Large intestine (tissue), 3 donors: ENCODE measurements around the gene EXOC2. TPM values are rescaled to one million over a fixed set of nuclear protein-coding genes. Genes with fewer than 3 reads are reported as not detected.
A peak's percentile ranks its signal among the peaks of the same experiment; 100 is the strongest.
"Not testable (repeated sequence)": the region's sequence is repeated elsewhere in the genome, so short reads cannot be mapped to it uniquely, and the experiment has no call there.

ENCODE experiments used
- DNase-seq, 2 donors: peaks; one replicate each; pipeline versions ENCODE4 v3.0.0 to v3.0.0-alpha.2; 2013
- H3K27ac ChIP-seq: one replicate; pipeline ENCODE4 v1.5.1; 2013; ENCODE audit warnings: low read length
- H3K27me3 ChIP-seq: 2 replicates; pipeline ENCODE4 v1.6.1; 2013; ENCODE audit warnings: low read length; ENCODE audit not compliant: control insufficient read depth, insufficient read depth
- H3K36me3 ChIP-seq: 2 replicates; pipeline ENCODE4 v1.6.1; 2013; ENCODE audit warnings: low read length; ENCODE audit not compliant: control insufficient read depth, insufficient read depth
- H3K4me1 ChIP-seq: one replicate; pipeline ENCODE4 v1.6.1; 2013; ENCODE audit warnings: low read length; ENCODE audit not compliant: control insufficient read depth, insufficient read depth
- H3K4me3 ChIP-seq: one replicate; pipeline ENCODE4 v1.5.1; 2013; ENCODE audit warnings: low read length
- H3K9me3 ChIP-seq: one replicate; pipeline ENCODE4 v1.6.1; 2013; ENCODE audit warnings: mild to moderate bottlenecking, low read depth, low read length, moderate library complexity; ENCODE audit not compliant: control insufficient read depth
- WGBS: methylation state at CpG from one replicate; pipeline ENCODE4 v1.1.5; 2013; ENCODE audit warnings: low lambda C conversion rate; ENCODE audit not compliant: insufficient coverage; 5-methylcytosine and 5-hydroxymethylcytosine counted together
- polyA plus RNA-seq: library from polyadenylated mRNA; unstranded; fragments of 120-200 nt; gene quantifications from one replicate; pipeline ENCODE4 v1.2.1, GENCODE V29; 2013

The EXOC2 gene
- polyA plus RNA-seq, 1 donor = 16.2 TPM

GRCh38 chr6:701700-702479 is 9.0 kb upstream of the EXOC2 start:
- WGBS = 0% methylated on average over 1 of the region's 11 CpGs
- no peak overlapping the region for H3K27ac ChIP-seq
- no peak for DNase-seq
- no peaks in the 10 kb centered on the region for H3K4me1 ChIP-seq
- H3K36me3 ChIP-seq = no peaks in the 10 kb centered on the region
- peaks cover 23% of the 10 kb centered on the region for H3K27me3 ChIP-seq
- no peak overlapping the region for H3K4me3 ChIP-seq
- H3K9me3 ChIP-seq = no peaks in the 10 kb centered on the region

GRCh38 chr6:701215-701614 is 8.3 kb upstream of the EXOC2 start:
- no peak overlapping the region for H3K4me3 ChIP-seq
- WGBS = 100% methylated on average over 2 of the region's 4 CpGs
- no peaks in the 10 kb centered on the region for H3K36me3 ChIP-seq
- H3K4me1 ChIP-seq = no peaks in the 10 kb centered on the region
- no peak for DNase-seq
- H3K27ac ChIP-seq = no peak overlapping the region
- no peaks in the 10 kb centered on the region for H3K9me3 ChIP-seq
- peaks cover 23% of the 10 kb centered on the region for H3K27me3 ChIP-seq

- Histone ChIP-seq H3K9me3 (no peaks in the 10 kb centered on the region), H3K36me3 (no peaks in the 10 kb centered on the region), H3K27me3 (peaks cover 23% of the 10 kb centered on the region), H3K27ac (no peak overlapping the region), H3K4me3 (no peak overlapping the region), H3K4me1 (no peaks in the 10 kb centered on the region)
- WGBS = no CpG with 5 or more reads among the region's 3 CpGs
- DNase-seq = no peak
Observed at GRCh38 chr6:700490-700889, 7.6 kb upstream of the EXOC2 start.

- WGBS = 67% methylated on average over 1 of the region's 6 CpGs
- Histone ChIP-seq H3K36me3 (no peaks in the 10 kb centered on the region), H3K4me3 (no peak overlapping the region), H3K27me3 (peaks cover 23% of the 10 kb centered on the region), H3K4me1 (no peaks in the 10 kb centered on the region), H3K27ac (no peak overlapping the region), H3K9me3 (no peaks in the 10 kb centered on the region)
- no peak for DNase-seq
Observed at GRCh38 chr6:699319-699718, 6.4 kb upstream of the EXOC2 start.

- DNase-seq, H3K27ac ChIP-seq, H3K9me3 ChIP-seq, H3K4me3 ChIP-seq, H3K27me3 ChIP-seq, H3K36me3 ChIP-seq, H3K4me1 ChIP-seq: not testable (repeated sequence)
- no CpG with 5 or more reads among the region's 40 CpGs for WGBS
Observed at GRCh38 chr6:694431-695126, 1.6 kb upstream of the EXOC2 start.

- peaks cover 3% of the 10 kb centered on the region for H3K36me3 ChIP-seq
- no CpG with 5 or more reads among the region's 12 CpGs for WGBS
- no peak for DNase-seq
- peak overlapping the region; percentile 82 for H3K4me3 ChIP-seq
- no peak overlapping the region for H3K27ac ChIP-seq
- peaks cover 4% of the 10 kb centered on the region for H3K4me1 ChIP-seq
- H3K27me3 ChIP-seq = no peaks in the 10 kb centered on the region
- no peaks in the 10 kb centered on the region for H3K9me3 ChIP-seq
Observed at GRCh38 chr6:693723-694009, 727 bp upstream of the EXOC2 start.

- peaks cover 4% of the 10 kb centered on the region for H3K4me1 ChIP-seq
Observed at GRCh38 chr6:692356-692851, 535 bp downstream of the EXOC2 start.

GRCh38 chr6:689223-689622 is 3.7 kb downstream of the EXOC2 start:
- H3K27me3 ChIP-seq = no peaks in the 10 kb centered on the region
- no peak overlapping the region for H3K4me3 ChIP-seq
- peaks cover 4% of the 10 kb centered on the region for H3K4me1 ChIP-seq
- no CpG with 5 or more reads among the region's 2 CpGs for WGBS
- no peak overlapping the region for H3K27ac ChIP-seq
- DNase-seq = no peak
- H3K9me3 ChIP-seq = no peaks in the 10 kb centered on the region
- peaks cover 3% of the 10 kb centered on the region for H3K36me3 ChIP-seq

More at GRCh38 chr6:692356-692851, 535 bp downstream of the EXOC2 start:
- Histone ChIP-seq H3K27ac (peak overlapping the region; percentile 32), H3K36me3 (peaks cover 3% of the 10 kb centered on the region), H3K9me3 (no peaks in the 10 kb centered on the region), H3K4me3 (peak overlapping the region; percentile 82), H3K27me3 (no peaks in the 10 kb centered on the region)
- DNase-seq = peak in 1 of 2 donors; percentile 67
- 20% methylated on average over 1 of the region's 45 CpGs for WGBS

- Histone ChIP-seq H3K4me3 (no peak overlapping the region), H3K27me3 (no peaks in the 10 kb centered on the region), H3K9me3 (no peaks in the 10 kb centered on the region), H3K36me3 (peaks cover 3% of the 10 kb centered on the region), H3K27ac (no peak overlapping the region), H3K4me1 (no peaks in the 10 kb centered on the region)
- DNase-seq = no peak
- 80% methylated on average over 1 of the region's 3 CpGs for WGBS
Observed at GRCh38 chr6:686497-686896, 6.4 kb downstream of the EXOC2 start.

GRCh38 chr6:684831-685636 is 7.9 kb downstream of the EXOC2 start:
- peak overlapping the region; percentile 14 for H3K27ac ChIP-seq

More at GRCh38 chr6:684831-685636, 7.9 kb downstream of the EXOC2 start:
- no peak for DNase-seq
- Histone ChIP-seq H3K9me3 (no peaks in the 10 kb centered on the region), H3K4me3 (no peak overlapping the region), H3K4me1 (no peaks in the 10 kb centered on the region), H3K27me3 (no peaks in the 10 kb centered on the region), H3K36me3 (peaks cover under 1% of the 10 kb centered on the region)
- 83% methylated on average over 1 of the region's 6 CpGs for WGBS
